GM19193 (cell line): Measurements from ENCODE around the gene PHACTR3.

Source experiments
- POLR2A ChIP-seq: IDR thresholded peaks from 4 replicates; pipeline ENCODE4 v1.6.1; 2011; ENCODE audit not compliant: insufficient read depth, insufficient read length; ENCODE audit errors: extremely low read depth

PHACTR3 gene

GRCh38 chr20:59861401-59861800 is 257.1 kb downstream of the PHACTR3 start:
- no peak for TF ChIP-seq POLR2A

- TF ChIP-seq POLR2A = no peak
These were observed 258.7 kb downstream of the PHACTR3 start for GRCh38 chr20:59863058-59863457.

DNA sequence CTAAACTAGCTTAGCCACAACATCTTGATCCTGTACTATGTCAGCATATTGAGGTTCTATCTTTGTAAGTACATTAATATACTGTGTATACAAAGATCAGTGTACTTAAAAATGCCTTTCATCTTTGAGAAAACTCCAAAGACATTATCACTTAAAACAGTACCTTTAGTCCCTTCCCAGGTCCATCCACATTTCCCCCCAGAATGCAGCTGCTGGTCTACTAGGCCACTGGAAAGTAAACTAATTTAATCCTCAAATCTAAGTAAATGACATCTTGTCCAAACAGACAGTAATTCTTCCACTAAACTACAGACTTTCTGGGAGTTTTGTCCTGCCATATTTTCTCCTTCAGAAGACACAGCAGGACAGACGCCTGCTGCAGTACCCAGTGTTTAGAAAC is 260.4 kb downstream of the PHACTR3 start:
- no peak for TF ChIP-seq POLR2A

GRCh38 chr20:59866338-59866737 is 262.0 kb downstream of the PHACTR3 start:
- TF ChIP-seq POLR2A = no peak

GRCh38 chr20:59871096-59871495 is 266.8 kb downstream of the PHACTR3 start:
- no peak for TF ChIP-seq POLR2A

DNA sequence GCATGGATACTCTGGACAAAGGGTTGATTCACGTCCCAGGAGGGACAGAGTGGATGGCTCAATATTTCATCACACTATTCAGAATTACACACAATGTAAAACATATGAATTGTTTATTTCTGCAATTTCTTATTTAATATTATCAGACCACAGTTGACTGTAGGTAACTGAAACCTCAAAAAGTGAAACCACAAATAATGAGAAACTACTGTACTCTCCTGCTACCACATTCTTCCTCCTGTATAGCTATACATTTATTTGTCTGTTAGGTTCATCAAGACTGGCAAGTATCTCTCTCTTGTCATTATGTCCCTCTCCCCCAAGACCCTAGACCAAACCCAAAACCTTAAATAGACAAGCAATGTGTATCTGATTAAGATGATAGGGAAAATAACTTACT is 269.1 kb downstream of the PHACTR3 start:
- TF ChIP-seq POLR2A = no peak

DNA sequence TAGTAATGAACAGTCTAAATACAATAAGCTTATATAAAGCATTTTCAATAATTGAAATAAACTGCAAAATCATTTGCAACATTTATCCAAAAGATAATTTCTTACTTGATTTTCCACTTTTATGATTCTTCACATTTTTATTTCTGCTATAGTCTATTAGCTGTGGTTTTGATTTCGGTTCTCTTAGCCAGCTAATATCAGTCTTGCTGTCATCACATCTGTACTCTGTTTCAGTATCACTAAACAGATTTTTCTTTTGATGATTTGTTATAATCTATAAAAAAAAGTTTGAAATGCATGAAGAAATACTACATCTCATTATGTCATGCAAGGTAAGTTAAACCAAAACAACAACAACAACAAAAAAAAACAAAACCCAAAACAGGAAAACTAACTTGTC is 275.9 kb downstream of the PHACTR3 start:
- no peak for TF ChIP-seq POLR2A

- TF ChIP-seq POLR2A = no peak
These were observed 280.2 kb downstream of the PHACTR3 start for GRCh38 chr20:59884494-59884893.

GRCh38 chr20:59888050-59888449 is 283.7 kb downstream of the PHACTR3 start:
- no peak for TF ChIP-seq POLR2A

DNA sequence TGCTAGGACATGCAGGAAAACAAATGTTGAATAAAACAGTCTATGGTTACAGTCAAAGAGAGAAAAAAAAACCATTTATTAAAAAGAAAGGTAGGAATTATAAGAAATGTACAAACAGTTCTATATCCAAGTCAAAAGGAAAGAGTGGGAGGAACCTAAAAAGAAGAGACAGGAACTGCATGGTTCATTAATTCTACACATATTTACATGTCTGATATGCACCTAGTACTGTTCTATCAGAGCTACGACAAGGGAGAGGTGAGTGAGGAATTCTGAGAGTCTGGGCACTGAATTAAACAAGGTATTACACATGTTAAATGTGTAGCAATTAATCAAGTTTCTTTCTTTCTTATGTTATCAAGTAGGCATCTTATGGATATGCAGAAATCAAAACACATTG is 287.2 kb downstream of the PHACTR3 start:
- TF ChIP-seq POLR2A = no peak

DNA sequence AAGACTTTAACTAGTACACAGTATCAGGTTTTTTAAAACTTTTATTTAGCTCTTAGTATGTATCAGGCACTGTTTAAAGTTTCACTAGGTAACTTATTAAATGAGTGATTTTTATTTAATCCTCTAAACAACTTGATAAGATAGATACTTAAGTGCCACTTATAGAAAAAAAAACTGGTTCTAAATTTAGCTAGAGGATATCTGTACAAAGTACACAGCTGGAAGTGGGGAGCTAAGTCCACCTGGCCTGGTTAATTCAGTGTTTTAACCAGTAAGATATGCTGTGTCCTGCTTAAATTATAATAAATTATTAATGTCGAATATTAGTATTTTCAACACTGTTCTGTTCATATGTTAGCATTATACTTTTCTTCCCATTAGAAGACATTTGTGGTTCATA is 291.6 kb downstream of the PHACTR3 start:
- no peak for TF ChIP-seq POLR2A
